GM23338 (cell line): ENCODE measurements around the gene SPATA1.

Experiments
- CREB1 ChIP-seq: fragments of 250-450 bp; sonication (Bioruptor Pico); IDR thresholded peaks from 2 replicates; pipeline ENCODE4 v1.5.0; 2020; ENCODE audit warnings: low read depth, mild to moderate bottlenecking, moderate library complexity
- EZH2 ChIP-seq: fragments of 200-600 bp; sonication (generic); IDR thresholded peaks from one replicate; pipeline ENCODE4 v1.8.0; 2017; ENCODE audit warnings: antibody characterized with exemption, mild to moderate bottlenecking, low read depth; ENCODE audit not compliant: unreplicated experiment
- EZH2phosphoT487 ChIP-seq: fragments of 200-600 bp; sonication (generic); IDR thresholded peaks from one replicate; pipeline ENCODE4 v1.8.1; 2018; ENCODE audit warnings: antibody characterized with exemption; ENCODE audit not compliant: unreplicated experiment
- JUNB ChIP-seq: IDR thresholded peaks from one replicate; pipeline ENCODE4 v1.6.1; 2016; ENCODE audit warnings: antibody characterized with exemption; ENCODE audit not compliant: unreplicated experiment
- NANOG ChIP-seq: IDR thresholded peaks from 2 replicates; pipeline ENCODE4 v1.6.1; 2016; ENCODE audit warnings: antibody characterized with exemption, borderline replicate concordance
- POLR2AphosphoS5 ChIP-seq: IDR thresholded peaks from 2 replicates; pipeline ENCODE4 v1.6.1; 2016; ENCODE audit warnings: antibody characterized with exemption, low read depth
- STAT1 ChIP-seq: IDR thresholded peaks from one replicate; pipeline ENCODE4 v1.6.1; 2016; ENCODE audit warnings: antibody characterized with exemption; ENCODE audit not compliant: unreplicated experiment
- ZNF114 ChIP-seq: fragments of 250-450 bp; sonication (Bioruptor Pico); IDR thresholded peaks from 2 replicates; pipeline ENCODE4 v1.5.0; 2020; ENCODE audit warnings: mild to moderate bottlenecking, moderate library complexity
- ZNF331 ChIP-seq: fragments of 250-450 bp; sonication (Bioruptor Pico); IDR thresholded peaks from 2 replicates; pipeline ENCODE4 v1.5.0; 2020; ENCODE audit warnings: low read depth, mild to moderate bottlenecking, moderate library complexity
- TF ChIP-seq, protein P1 (sequence below), 2 experiments: fragments of 200-600 bp in 1 of 2; sonication (generic) in 1 of 2; conservative IDR thresholded peaks; 2 replicates each; pipeline versions ENCODE4 v1.5.1 to v1.6.1; 2016 to 2017; ENCODE audit warnings: antibody characterized with exemption in 2 of 2, low read depth in 2 of 2, mild to moderate bottlenecking in 2 of 2, moderate library complexity in 1 of 2
- TF ChIP-seq, protein P2 (sequence below): IDR thresholded peaks from one replicate; pipeline ENCODE4 v1.6.1; 2018; ENCODE audit warnings: antibody characterized with exemption; ENCODE audit not compliant: unreplicated experiment
- TF ChIP-seq, protein P3 (sequence below): fragments of 250-450 bp; sonication (Bioruptor Pico); IDR thresholded peaks from 2 replicates; pipeline ENCODE4 v1.5.0; 2020; ENCODE audit warnings: mild to moderate bottlenecking, moderate library complexity
- TF ChIP-seq, protein P4 (sequence below): IDR thresholded peaks from 2 replicates; pipeline ENCODE4 v1.6.1; 2016; ENCODE audit warnings: antibody characterized with exemption

DNA sequence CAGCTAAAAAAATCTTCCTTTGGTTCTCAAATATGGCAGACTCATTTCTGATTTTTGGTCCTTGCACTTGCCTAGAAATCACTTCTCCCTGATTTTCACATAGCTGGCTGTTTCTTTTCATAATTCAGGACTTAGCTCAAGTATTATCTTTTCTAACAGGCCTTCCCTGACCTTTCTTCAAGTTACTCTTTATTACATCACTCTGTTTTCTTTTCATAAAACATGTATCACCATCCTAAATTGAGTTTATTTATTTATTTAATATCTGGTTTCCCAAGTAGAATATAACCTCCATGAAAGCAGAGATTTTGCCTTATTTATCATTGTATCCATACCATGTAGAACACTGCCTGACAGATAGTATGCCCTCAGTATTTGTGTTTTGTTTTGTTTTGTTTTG lies 18.4 kb downstream of the SPATA1 start:
- no peak for TF ChIP-seq EZH2phosphoT487
- TF ChIP-seq, protein P1, sequence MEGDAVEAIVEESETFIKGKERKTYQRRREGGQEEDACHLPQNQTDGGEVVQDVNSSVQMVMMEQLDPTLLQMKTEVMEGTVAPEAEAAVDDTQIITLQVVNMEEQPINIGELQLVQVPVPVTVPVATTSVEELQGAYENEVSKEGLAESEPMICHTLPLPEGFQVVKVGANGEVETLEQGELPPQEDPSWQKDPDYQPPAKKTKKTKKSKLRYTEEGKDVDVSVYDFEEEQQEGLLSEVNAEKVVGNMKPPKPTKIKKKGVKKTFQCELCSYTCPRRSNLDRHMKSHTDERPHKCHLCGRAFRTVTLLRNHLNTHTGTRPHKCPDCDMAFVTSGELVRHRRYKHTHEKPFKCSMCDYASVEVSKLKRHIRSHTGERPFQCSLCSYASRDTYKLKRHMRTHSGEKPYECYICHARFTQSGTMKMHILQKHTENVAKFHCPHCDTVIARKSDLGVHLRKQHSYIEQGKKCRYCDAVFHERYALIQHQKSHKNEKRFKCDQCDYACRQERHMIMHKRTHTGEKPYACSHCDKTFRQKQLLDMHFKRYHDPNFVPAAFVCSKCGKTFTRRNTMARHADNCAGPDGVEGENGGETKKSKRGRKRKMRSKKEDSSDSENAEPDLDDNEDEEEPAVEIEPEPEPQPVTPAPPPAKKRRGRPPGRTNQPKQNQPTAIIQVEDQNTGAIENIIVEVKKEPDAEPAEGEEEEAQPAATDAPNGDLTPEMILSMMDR (conservative IDR thresholded peaks at IDR 0.05; ENCODE audit: low read depth in 2 of 2): no peak
- no peak for TF ChIP-seq JUNB
- TF ChIP-seq EZH2: no peak
- TF ChIP-seq, protein P2, sequence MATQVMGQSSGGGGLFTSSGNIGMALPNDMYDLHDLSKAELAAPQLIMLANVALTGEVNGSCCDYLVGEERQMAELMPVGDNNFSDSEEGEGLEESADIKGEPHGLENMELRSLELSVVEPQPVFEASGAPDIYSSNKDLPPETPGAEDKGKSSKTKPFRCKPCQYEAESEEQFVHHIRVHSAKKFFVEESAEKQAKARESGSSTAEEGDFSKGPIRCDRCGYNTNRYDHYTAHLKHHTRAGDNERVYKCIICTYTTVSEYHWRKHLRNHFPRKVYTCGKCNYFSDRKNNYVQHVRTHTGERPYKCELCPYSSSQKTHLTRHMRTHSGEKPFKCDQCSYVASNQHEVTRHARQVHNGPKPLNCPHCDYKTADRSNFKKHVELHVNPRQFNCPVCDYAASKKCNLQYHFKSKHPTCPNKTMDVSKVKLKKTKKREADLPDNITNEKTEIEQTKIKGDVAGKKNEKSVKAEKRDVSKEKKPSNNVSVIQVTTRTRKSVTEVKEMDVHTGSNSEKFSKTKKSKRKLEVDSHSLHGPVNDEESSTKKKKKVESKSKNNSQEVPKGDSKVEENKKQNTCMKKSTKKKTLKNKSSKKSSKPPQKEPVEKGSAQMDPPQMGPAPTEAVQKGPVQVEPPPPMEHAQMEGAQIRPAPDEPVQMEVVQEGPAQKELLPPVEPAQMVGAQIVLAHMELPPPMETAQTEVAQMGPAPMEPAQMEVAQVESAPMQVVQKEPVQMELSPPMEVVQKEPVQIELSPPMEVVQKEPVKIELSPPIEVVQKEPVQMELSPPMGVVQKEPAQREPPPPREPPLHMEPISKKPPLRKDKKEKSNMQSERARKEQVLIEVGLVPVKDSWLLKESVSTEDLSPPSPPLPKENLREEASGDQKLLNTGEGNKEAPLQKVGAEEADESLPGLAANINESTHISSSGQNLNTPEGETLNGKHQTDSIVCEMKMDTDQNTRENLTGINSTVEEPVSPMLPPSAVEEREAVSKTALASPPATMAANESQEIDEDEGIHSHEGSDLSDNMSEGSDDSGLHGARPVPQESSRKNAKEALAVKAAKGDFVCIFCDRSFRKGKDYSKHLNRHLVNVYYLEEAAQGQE: no peak
- no peak for TF ChIP-seq POLR2AphosphoS5
- no peak for TF ChIP-seq CREB1 (CRISPR knock-in tag)
- TF ChIP-seq, protein P3, sequence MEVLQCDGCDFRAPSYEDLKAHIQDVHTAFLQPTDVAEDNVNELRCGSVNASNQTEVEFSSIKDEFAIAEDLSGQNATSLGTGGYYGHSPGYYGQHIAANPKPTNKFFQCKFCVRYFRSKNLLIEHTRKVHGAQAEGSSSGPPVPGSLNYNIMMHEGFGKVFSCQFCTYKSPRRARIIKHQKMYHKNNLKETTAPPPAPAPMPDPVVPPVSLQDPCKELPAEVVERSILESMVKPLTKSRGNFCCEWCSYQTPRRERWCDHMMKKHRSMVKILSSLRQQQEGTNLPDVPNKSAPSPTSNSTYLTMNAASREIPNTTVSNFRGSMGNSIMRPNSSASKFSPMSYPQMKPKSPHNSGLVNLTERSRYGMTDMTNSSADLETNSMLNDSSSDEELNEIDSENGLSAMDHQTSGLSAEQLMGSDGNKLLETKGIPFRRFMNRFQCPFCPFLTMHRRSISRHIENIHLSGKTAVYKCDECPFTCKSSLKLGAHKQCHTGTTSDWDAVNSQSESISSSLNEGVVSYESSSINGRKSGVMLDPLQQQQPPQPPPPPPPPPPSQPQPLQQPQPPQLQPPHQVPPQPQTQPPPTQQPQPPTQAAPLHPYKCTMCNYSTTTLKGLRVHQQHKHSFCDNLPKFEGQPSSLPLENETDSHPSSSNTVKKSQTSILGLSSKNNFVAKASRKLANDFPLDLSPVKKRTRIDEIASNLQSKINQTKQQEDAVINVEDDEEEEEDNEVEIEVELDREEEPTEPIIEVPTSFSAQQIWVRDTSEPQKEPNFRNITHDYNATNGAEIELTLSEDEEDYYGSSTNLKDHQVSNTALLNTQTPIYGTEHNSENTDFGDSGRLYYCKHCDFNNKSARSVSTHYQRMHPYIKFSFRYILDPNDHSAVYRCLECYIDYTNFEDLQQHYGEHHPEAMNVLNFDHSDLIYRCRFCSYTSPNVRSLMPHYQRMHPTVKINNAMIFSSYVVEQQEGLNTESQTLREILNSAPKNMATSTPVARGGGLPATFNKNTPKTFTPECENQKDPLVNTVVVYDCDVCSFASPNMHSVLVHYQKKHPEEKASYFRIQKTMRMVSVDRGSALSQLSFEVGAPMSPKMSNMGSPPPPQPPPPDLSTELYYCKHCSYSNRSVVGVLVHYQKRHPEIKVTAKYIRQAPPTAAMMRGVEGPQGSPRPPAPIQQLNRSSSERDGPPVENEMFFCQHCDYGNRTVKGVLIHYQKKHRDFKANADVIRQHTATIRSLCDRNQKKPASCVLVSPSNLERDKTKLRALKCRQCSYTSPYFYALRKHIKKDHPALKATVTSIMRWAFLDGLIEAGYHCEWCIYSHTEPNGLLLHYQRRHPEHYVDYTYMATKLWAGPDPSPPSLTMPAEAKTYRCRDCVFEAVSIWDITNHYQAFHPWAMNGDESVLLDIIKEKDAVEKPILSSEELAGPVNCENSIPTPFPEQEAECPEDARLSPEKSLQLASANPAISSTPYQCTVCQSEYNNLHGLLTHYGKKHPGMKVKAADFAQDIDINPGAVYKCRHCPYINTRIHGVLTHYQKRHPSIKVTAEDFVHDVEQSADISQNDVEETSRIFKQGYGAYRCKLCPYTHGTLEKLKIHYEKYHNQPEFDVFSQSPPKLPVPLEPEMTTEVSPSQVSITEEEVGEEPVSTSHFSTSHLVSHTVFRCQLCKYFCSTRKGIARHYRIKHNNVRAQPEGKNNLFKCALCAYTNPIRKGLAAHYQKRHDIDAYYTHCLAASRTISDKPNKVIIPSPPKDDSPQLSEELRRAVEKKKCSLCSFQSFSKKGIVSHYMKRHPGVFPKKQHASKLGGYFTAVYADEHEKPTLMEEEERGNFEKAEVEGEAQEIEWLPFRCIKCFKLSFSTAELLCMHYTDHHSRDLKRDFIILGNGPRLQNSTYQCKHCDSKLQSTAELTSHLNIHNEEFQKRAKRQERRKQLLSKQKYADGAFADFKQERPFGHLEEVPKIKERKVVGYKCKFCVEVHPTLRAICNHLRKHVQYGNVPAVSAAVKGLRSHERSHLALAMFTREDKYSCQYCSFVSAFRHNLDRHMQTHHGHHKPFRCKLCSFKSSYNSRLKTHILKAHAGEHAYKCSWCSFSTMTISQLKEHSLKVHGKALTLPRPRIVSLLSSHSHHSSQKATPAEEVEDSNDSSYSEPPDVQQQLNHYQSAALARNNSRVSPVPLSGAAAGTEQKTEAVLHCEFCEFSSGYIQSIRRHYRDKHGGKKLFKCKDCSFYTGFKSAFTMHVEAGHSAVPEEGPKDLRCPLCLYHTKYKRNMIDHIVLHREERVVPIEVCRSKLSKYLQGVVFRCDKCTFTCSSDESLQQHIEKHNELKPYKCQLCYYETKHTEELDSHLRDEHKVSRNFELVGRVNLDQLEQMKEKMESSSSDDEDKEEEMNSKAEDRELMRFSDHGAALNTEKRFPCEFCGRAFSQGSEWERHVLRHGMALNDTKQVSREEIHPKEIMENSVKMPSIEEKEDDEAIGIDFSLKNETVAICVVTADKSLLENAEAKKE: no peak
- no peak for TF ChIP-seq NANOG
- TF ChIP-seq, protein P4, sequence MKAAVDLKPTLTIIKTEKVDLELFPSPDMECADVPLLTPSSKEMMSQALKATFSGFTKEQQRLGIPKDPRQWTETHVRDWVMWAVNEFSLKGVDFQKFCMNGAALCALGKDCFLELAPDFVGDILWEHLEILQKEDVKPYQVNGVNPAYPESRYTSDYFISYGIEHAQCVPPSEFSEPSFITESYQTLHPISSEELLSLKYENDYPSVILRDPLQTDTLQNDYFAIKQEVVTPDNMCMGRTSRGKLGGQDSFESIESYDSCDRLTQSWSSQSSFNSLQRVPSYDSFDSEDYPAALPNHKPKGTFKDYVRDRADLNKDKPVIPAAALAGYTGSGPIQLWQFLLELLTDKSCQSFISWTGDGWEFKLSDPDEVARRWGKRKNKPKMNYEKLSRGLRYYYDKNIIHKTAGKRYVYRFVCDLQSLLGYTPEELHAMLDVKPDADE: no peak
- TF ChIP-seq STAT1: no peak
- TF ChIP-seq ZNF331 (CRISPR knock-in tag): no peak
- no peak for TF ChIP-seq ZNF114 (CRISPR knock-in tag)
